ENCODE measurements around the gene CPXM2.

GRCh38 chr10:123836418-123837145 lies 55.0 kb downstream of the CPXM2 start:
- TF ChIP-seq CTCF (conservative IDR thresholded peaks at IDR 0.05; ENCODE audit: low read depth, low read length) (no peak), EZH2 (IDR thresholded peaks at IDR 0.05; ENCODE audit: low read length, unreplicated experiment) (no peak)
